Hepatocyte (in vitro differentiated cells): ENCODE data around the gene HIP1R. TPM values are rescaled to one million over a fixed set of nuclear protein-coding genes. Genes with fewer than 3 reads are reported as not detected.
A peak's percentile ranks its signal among the peaks of the same experiment; 100 is the strongest.

Experiments
- DNase-seq: peaks from one replicate; pipeline ENCODE4 v3.0.0-alpha.2; 2016; ENCODE audit warnings: low spot score
- H2AFZ ChIP-seq: fragments of 200-600 bp; sonication (generic); 2 replicates; pipeline ENCODE4 v1.6.0; 2016; ENCODE audit warnings: antibody characterized with exemption, mild to moderate bottlenecking
- H3K27ac ChIP-seq: fragments of 200-600 bp; sonication (generic); 2 replicates; pipeline ENCODE4 v1.5.1; 2016; ENCODE audit warnings: mild to moderate bottlenecking
- H3K27me3 ChIP-seq: fragments of 200-600 bp; sonication (generic); 2 replicates; pipeline ENCODE4 v1.6.1; 2016
- H3K36me3 ChIP-seq: fragments of 200-600 bp; sonication (generic); replicated peaks from 2 replicates; pipeline ENCODE4 v1.5.1; 2016; ENCODE audit warnings: low read depth; ENCODE audit not compliant: insufficient read depth
- H3K4me1 ChIP-seq: fragments of 200-600 bp; sonication (generic); 2 replicates; pipeline ENCODE4 v1.5.1; 2016; ENCODE audit warnings: mild to moderate bottlenecking, moderate library complexity; ENCODE audit not compliant: insufficient read depth
- H3K4me2 ChIP-seq: fragments of 200-600 bp; sonication (generic); 2 replicates; pipeline ENCODE4 v1.6.0; 2016
- H3K4me3 ChIP-seq: fragments of 200-600 bp; sonication (generic); 2 replicates; pipeline ENCODE4 v1.5.1; 2016; ENCODE audit warnings: mild to moderate bottlenecking
- H3K79me2 ChIP-seq: fragments of 200-600 bp; sonication (generic); 2 replicates; pipeline ENCODE4 v1.6.0; 2017; ENCODE audit warnings: mild to moderate bottlenecking
- H3K9me2 ChIP-seq: fragments of 200-600 bp; sonication (generic); replicated peaks from 2 replicates; pipeline ENCODE4 v1.6.0; 2017; ENCODE audit warnings: mild to moderate bottlenecking; ENCODE audit not compliant: insufficient read depth
- H3K9me3 ChIP-seq: fragments of 200-600 bp; sonication (generic); 2 replicates; pipeline ENCODE4 v1.5.1; 2016; ENCODE audit warnings: low read depth, mild to moderate bottlenecking
- H4K20me1 ChIP-seq: fragments of 200-600 bp; sonication (generic); 2 replicates; pipeline ENCODE4 v1.6.0; 2016; ENCODE audit warnings: mild to moderate bottlenecking; ENCODE audit not compliant: insufficient read depth, poor library complexity, severe bottlenecking
- EZH2 ChIP-seq: fragments of 200-600 bp; sonication (generic); IDR thresholded peaks from 2 replicates; pipeline ENCODE4 v1.6.1; 2016; ENCODE audit warnings: antibody characterized with exemption, mild to moderate bottlenecking, borderline replicate concordance
- EZH2phosphoT487 ChIP-seq: fragments of 200-600 bp; sonication (generic); IDR thresholded peaks from one replicate; pipeline ENCODE4 v1.6.1; 2018; ENCODE audit warnings: antibody characterized with exemption, mild to moderate bottlenecking, low read depth, moderate library complexity; ENCODE audit not compliant: unreplicated experiment, severe bottlenecking
- WGBS: methylation state at CpG from one replicate; pipeline ENCODE4 v1.1.6; 2016; ENCODE audit warnings: low lambda C conversion rate; ENCODE audit errors: missing lambda C conversion rate; 5-methylcytosine and 5-hydroxymethylcytosine counted together
- polyA plus RNA-seq: library from polyadenylated mRNA; unstranded; fragments of >200 nt; fragmentation: Nextera tagmentation; extraction: Ambion mirVana; gene quantifications from 2 replicates; pipeline ENCODE4 v1.2.1, GENCODE V29; 2016
- total RNA-seq: library from RNA; depleted of rRNA; stranded (reverse); fragments of >200 nt; gene quantifications from 2 replicates; pipeline ENCODE4 v1.2.3, GENCODE V29; 2014
- TF ChIP-seq, protein P1 (sequence below): fragments of 200-600 bp; sonication (generic); IDR thresholded peaks from 2 replicates; pipeline ENCODE4 v1.5.1; 2016; ENCODE audit warnings: antibody characterized with exemption, mild to moderate bottlenecking; ENCODE audit not compliant: poor library complexity

Gene HIP1R
- total and polyA plus RNA-seq, 2 experiments from 2014 or later = 31.8 to 44.3 TPM

DNA sequence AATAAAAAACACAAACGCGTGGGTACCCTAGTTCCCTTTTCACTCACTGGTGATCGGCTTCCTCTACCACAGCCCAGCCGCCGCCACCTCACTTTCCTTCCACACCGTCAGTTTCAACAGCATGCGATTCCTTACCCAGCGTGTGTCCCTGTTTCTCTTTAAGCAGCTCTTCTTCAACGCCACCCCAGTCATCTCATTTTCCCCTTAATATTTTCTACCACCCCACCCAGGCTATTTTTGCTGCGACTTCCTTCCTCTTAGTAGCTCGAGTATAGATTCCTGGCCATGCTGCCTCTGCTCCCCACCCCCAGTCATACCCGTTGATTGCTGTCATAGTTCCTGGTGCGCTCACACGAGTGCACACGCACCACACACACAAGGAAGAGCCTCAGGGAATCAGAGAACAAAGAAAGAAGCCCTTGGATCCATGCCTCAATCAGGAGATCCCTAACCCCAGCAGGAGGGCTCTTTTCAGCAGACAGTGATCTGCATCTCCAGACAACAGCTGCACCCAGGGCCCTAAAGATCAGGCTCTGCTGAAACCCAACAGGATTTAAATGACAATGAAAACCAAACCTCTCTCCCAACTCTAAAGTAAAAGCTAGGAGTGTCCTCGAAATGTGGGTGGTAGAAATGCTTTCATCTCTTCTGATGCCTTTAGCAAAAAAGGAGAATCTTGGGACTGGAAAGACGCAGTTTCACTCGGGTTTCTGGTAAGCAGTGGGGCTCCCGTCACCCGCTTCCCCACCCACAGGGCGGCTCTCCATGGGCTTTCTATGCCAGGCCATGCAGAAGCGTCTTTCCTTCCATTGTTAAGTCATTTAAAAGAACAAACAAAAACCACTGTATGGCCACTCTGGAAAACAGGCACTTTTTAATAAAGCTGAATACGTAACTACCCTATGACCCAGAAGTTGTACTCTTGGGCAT, 36.9 kb downstream of the HIP1R start:
- Histone ChIP-seq H3K9me3 (no peaks in the 10 kb centered on the region), H3K4me2 (peak overlapping the region; percentile 72), H3K4me3 (no peak overlapping the region), H3K79me2 (peaks cover 77% of the 10 kb centered on the region), H3K9me2 (no peaks in the 10 kb centered on the region), H3K4me1 (peaks cover 40% of the 10 kb centered on the region), H3K27ac (peak overlapping the region; percentile 93), H2AFZ (no peak overlapping the region), H3K27me3 (no peaks in the 10 kb centered on the region), H4K20me1 (peaks cover 23% of the 10 kb centered on the region), H3K36me3 (no peaks in the 10 kb centered on the region)
- DNase-seq = peak; percentile 65
- WGBS = 44% methylated on average over 23 of the region's 23 CpGs
- no peak for TF ChIP-seq EZH2
- TF ChIP-seq, protein P1, sequence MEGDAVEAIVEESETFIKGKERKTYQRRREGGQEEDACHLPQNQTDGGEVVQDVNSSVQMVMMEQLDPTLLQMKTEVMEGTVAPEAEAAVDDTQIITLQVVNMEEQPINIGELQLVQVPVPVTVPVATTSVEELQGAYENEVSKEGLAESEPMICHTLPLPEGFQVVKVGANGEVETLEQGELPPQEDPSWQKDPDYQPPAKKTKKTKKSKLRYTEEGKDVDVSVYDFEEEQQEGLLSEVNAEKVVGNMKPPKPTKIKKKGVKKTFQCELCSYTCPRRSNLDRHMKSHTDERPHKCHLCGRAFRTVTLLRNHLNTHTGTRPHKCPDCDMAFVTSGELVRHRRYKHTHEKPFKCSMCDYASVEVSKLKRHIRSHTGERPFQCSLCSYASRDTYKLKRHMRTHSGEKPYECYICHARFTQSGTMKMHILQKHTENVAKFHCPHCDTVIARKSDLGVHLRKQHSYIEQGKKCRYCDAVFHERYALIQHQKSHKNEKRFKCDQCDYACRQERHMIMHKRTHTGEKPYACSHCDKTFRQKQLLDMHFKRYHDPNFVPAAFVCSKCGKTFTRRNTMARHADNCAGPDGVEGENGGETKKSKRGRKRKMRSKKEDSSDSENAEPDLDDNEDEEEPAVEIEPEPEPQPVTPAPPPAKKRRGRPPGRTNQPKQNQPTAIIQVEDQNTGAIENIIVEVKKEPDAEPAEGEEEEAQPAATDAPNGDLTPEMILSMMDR = no peak
- no peak for TF ChIP-seq EZH2phosphoT487

- Histone ChIP-seq H3K27me3 (no peaks in the 10 kb centered on the region), H4K20me1 (peaks cover 31% of the 10 kb centered on the region), H2AFZ (no peak overlapping the region), H3K36me3 (no peaks in the 10 kb centered on the region), H3K4me1 (peaks cover 40% of the 10 kb centered on the region), H3K4me2 (peak overlapping the region; percentile 72), H3K27ac (peak overlapping the region; percentile 93), H3K9me2 (no peaks in the 10 kb centered on the region), H3K79me2 (peaks cover 85% of the 10 kb centered on the region), H3K9me3 (no peaks in the 10 kb centered on the region), H3K4me3 (no peak overlapping the region)
- WGBS = 69% methylated on average over 12 of the region's 12 CpGs
- DNase-seq = no peak
- no peak for TF ChIP-seq EZH2
- TF ChIP-seq EZH2phosphoT487 = no peak
- TF ChIP-seq, protein P1 = no peak
Observed at GRCh38 chr12:122872815-122873361, 37.6 kb downstream of the HIP1R start.

- H3K4me2 ChIP-seq = no peak overlapping the region
- no peak overlapping the region for H3K27ac ChIP-seq
- no peak for DNase-seq
- TF ChIP-seq EZH2 (no peak), EZH2phosphoT487 (no peak)
- TF ChIP-seq, protein P1 = no peak
- no peaks in the 10 kb centered on the region for H3K36me3 ChIP-seq
- no peaks in the 10 kb centered on the region for H3K27me3 ChIP-seq
- 87% methylated on average over 4 of the region's 4 CpGs for WGBS
- no peaks in the 10 kb centered on the region for H3K9me2 ChIP-seq
- no peaks in the 10 kb centered on the region for H3K9me3 ChIP-seq
- peaks cover 40% of the 10 kb centered on the region for H3K4me1 ChIP-seq
- no peak overlapping the region for H3K4me3 ChIP-seq
- H3K79me2 ChIP-seq = peaks cover 91% of the 10 kb centered on the region
- H2AFZ ChIP-seq = no peak overlapping the region
- peaks cover 37% of the 10 kb centered on the region for H4K20me1 ChIP-seq
Observed at GRCh38 chr12:122873540-122873939, 38.3 kb downstream of the HIP1R start.
